Measurements from ENCODE around the gene RCN2. TPM values are rescaled to one million over a fixed set of nuclear protein-coding genes. Genes with fewer than 3 reads are reported as not detected.
"Not testable (repeated sequence)": the region's sequence is repeated elsewhere in the genome, so short reads cannot be mapped to it uniquely, and the experiment has no call there.

RCN2 gene
- total RNA-seq, 2 donors from 2014 or later: 34.0 to 42.6 TPM

GRCh38 chr15:76963596-76963995 is 32.0 kb downstream of the RCN2 start:
- no peak for DNase-seq
- H3K4me3 ChIP-seq: no peak overlapping the region
- no peaks in the 10 kb centered on the region for H3K4me1 ChIP-seq
- H3K36me3 ChIP-seq: no peaks in the 10 kb centered on the region
- no peak for TF ChIP-seq CTCF (IDR thresholded peaks at IDR 0.05)
- H3K27ac ChIP-seq: no peak overlapping the region
- no peak overlapping the region for H3K9ac ChIP-seq (ENCODE audit: low read depth in 2 of 2, low read length in 2 of 2)
- H3K9me3 ChIP-seq: no peaks in the 10 kb centered on the region
- intact Hi-C loops (cut with DNase I): no loop called here
- no peaks in the 10 kb centered on the region for H3K27me3 ChIP-seq

DNA sequence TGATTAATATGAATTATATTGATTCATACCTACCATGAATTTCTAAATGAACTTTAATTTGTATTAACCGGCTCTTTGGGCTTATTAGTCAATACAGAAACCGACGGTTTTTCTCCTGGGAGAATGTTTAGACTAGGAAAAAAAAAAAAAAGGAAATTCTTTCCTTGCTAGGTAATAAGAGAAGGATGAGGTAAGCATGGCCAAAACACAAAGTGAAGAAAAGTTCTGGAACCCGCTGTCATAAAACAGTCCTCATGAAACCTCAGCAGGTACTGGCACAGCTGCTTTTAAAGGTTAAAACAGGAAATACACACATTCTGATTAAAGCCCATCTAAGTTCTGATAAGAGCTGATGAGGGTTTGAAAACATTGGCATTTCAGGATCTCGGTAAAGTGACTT is 32.6 kb downstream of the RCN2 start:
- H3K9me3 ChIP-seq: no peaks in the 10 kb centered on the region
- no peaks in the 10 kb centered on the region for H3K36me3 ChIP-seq
- DNase-seq: no peak
- TF ChIP-seq CTCF (IDR thresholded peaks at IDR 0.05): no peak
- H3K27ac ChIP-seq: no peak overlapping the region
- no peak overlapping the region for H3K9ac ChIP-seq (ENCODE audit: low read depth in 2 of 2, low read length in 2 of 2)
- intact Hi-C loops (cut with DNase I): no loop called here
- H3K4me3 ChIP-seq: no peak overlapping the region
- H3K27me3 ChIP-seq: no peaks in the 10 kb centered on the region
- H3K4me1 ChIP-seq: no peaks in the 10 kb centered on the region

DNA sequence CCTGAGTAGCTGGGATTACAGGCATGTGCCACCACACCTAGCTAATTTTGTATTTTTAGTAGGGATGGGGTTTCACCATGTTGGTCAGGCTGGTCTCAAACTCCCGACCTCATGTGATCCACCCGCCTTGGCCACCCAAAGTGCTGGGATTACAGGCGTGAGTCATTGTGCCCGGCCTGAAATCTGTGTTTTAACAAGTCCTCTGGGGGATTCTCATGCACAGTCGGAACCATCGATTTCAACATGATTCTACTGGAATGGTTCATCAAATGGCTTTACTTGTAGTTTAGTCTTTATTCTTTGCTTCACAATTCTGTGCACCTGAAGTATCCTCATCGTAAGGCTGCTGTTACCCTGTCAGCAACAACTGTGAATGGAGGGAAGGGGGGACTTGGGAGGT is 34.5 kb downstream of the RCN2 start:
- H3K9ac ChIP-seq (ENCODE audit: low read depth in 2 of 2, low read length in 2 of 2); H3K4me3 ChIP-seq; H3K27ac ChIP-seq; DNase-seq; H3K27me3 ChIP-seq; intact Hi-C loops (cut with DNase I); H3K9me3 ChIP-seq; H3K36me3 ChIP-seq; H3K4me1 ChIP-seq: not testable (repeated sequence)

DNA sequence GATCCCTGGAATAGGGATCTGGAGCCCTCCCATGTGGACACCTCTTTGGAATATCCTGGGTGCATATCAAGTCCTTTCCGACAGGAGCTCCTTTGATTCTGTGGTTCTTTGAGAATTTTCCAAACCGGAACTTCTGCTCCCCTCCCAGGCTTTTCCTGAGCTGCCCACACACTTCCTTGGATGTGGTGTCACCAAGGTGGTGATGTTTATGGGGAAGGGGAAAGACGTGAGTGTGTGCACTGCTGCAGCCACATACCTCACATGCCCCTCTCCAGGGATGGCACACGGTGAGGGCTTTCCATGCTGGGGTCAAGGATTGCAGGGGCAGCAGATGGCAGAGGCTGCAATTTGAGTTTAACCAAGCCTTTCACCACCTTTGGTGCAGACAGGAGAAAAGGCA is 35.5 kb downstream of the RCN2 start:
- DNase-seq: no peak
- Histone ChIP-seq H3K27me3 (no peaks in the 10 kb centered on the region), H3K27ac (no peak overlapping the region), H3K4me3 (no peak overlapping the region), H3K9me3 (no peaks in the 10 kb centered on the region), H3K36me3 (no peaks in the 10 kb centered on the region), H3K4me1 (no peaks in the 10 kb centered on the region), H3K9ac (ENCODE audit: low read depth in 2 of 2, low read length in 2 of 2) (no peak overlapping the region)
- intact Hi-C loops (cut with DNase I): no loop called here
- TF ChIP-seq CTCF (IDR thresholded peaks at IDR 0.05): no peak

GRCh38 chr15:76968306-76968705 is 36.8 kb downstream of the RCN2 start:
- DNase-seq: no peak
- no peak overlapping the region for H3K4me3 ChIP-seq
- intact Hi-C loops (cut with DNase I): no loop called here
- no peak overlapping the region for H3K9ac ChIP-seq (ENCODE audit: low read depth in 2 of 2, low read length in 2 of 2)
- H3K4me1 ChIP-seq: no peaks in the 10 kb centered on the region
- no peaks in the 10 kb centered on the region for H3K27me3 ChIP-seq
- H3K36me3 ChIP-seq: no peaks in the 10 kb centered on the region
- no peaks in the 10 kb centered on the region for H3K9me3 ChIP-seq
- no peak overlapping the region for H3K27ac ChIP-seq
- TF ChIP-seq CTCF (IDR thresholded peaks at IDR 0.05): no peak

- Histone ChIP-seq H3K4me1 (no peaks in the 10 kb centered on the region), H3K27me3 (no peaks in the 10 kb centered on the region), H3K4me3 (no peak overlapping the region), H3K36me3 (no peaks in the 10 kb centered on the region), H3K9me3 (no peaks in the 10 kb centered on the region), H3K27ac (no peak overlapping the region), H3K9ac (ENCODE audit: low read depth in 2 of 2, low read length in 2 of 2) (no peak overlapping the region)
- intact Hi-C loops (cut with DNase I): no loop called here
- no peak for TF ChIP-seq CTCF (IDR thresholded peaks at IDR 0.05)
- DNase-seq: no peak
Observed at GRCh38 chr15:76972389-76973361, 41.1 kb downstream of the RCN2 start.
